Right ventricle myocardium superior (tissue), 1 donor: ENCODE results near the gene ZFP36. TPM values are rescaled to one million over a fixed set of nuclear protein-coding genes. Genes with fewer than 3 reads are reported as not detected.
A peak's percentile ranks its signal among the peaks of the same experiment; 100 is the strongest.

Experiments
- ATAC-seq: fragments of 200-7000 bp; cut with Tn5 transposase; one replicate; pipeline ENCODE4 v1.9.1; 2020; ENCODE audit warnings: mild to moderate bottlenecking; ENCODE audit not compliant: poor library complexity
- DNase-seq: peaks from one replicate; pipeline ENCODE4 v3.0.0-alpha.2; 2020
- intact Hi-C: fragments of 100-400 bp; cut with DNase I; formaldehyde crosslinking; loops from one replicate; pipeline ENCODE4 v1.11.2; 2022
- total RNA-seq: library from RNA; stranded (reverse); fragmentation: NEBNext Ultra II Directional; extraction: Animal tissue kit (Norgen Biotek cat#: 25700); gene quantifications from one replicate; pipeline ENCODE4 v1.2.1, GENCODE V29; 2021
- donor health status: DM: no; HTN: yes; CAD: no; lungs with severe emphysema.

Gene ZFP36
- total RNA-seq, 1 donor from 2014 or later = 44.9 TPM

- ATAC-seq = peak; percentile 52
- intact Hi-C loops = no loop called here
- peak; percentile 96 for DNase-seq
Observed at GRCh38 chr19:39402346-39403300, 4.0 kb upstream of the ZFP36 start.

GRCh38 chr19:39403331-39404312, 3.0 kb upstream of the ZFP36 start:
- intact Hi-C loops = no loop called here
- peak; percentile 55 for ATAC-seq
- peak; percentile 99 for DNase-seq

GRCh38 chr19:39405261-39405957, 1.2 kb upstream of the ZFP36 start:
- DNase-seq (peak; percentile 37), ATAC-seq (no peak)
- intact Hi-C loops = no loop called here

GRCh38 chr19:39405958-39406655, 540 bp upstream of the ZFP36 start:
- peak; percentile 40 for DNase-seq
- intact Hi-C loops = no loop called here
- peak; percentile 0 for ATAC-seq

DNA sequence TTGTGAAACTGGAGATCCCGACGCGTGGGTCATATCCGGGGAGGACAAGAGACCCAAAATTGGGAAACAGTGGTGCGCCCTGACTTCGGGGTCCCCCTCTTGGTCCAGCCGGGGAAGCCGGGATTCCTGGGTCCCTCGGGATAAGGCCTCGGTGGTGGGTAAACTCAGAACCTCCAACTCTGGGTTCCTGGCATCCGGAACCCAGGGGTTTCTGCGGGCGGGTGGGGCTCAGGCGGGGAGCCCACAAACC, 688 bp downstream of the ZFP36 start:
- ATAC-seq (no peak), DNase-seq (no peak)
- intact Hi-C loops = no loop called here

- intact Hi-C loops = no loop called here
- DNase-seq (peak; percentile 67), ATAC-seq (no peak)
Observed at GRCh38 chr19:39407660-39408391, 1.2 kb downstream of the ZFP36 start.

DNA sequence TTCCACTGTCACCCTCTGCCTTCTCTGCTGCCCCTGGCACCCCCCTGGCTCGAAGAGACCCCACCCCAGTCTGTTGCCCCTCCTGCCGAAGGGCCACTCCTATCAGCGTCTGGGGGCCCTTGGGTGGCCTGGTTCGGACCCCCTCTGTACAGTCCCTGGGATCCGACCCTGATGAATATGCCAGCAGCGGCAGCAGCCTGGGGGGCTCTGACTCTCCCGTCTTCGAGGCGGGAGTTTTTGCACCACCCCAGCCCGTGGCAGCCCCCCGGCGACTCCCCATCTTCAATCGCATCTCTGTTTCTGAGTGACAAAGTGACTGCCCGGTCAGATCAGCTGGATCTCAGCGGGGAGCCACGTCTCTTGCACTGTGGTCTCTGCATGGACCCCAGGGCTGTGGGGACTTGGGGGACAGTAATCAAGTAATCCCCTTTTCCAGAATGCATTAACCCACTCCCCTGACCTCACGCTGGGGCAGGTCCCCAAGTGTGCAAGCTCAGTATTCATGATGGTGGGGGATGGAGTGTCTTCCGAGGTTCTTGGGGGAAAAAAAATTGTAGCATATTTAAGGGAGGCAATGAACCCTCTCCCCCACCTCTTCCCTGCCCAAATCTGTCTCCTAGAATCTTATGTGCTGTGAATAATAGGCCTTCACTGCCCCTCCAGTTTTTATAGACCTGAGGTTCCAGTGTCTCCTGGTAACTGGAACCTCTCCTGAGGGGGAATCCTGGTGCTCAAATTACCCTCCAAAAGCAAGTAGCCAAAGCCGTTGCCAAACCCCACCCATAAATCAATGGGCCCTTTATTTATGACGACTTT, 2.0 kb downstream of the ZFP36 start:
- DNase-seq = peak; percentile 50
- intact Hi-C loops = no loop called here
- no peak for ATAC-seq

DNA sequence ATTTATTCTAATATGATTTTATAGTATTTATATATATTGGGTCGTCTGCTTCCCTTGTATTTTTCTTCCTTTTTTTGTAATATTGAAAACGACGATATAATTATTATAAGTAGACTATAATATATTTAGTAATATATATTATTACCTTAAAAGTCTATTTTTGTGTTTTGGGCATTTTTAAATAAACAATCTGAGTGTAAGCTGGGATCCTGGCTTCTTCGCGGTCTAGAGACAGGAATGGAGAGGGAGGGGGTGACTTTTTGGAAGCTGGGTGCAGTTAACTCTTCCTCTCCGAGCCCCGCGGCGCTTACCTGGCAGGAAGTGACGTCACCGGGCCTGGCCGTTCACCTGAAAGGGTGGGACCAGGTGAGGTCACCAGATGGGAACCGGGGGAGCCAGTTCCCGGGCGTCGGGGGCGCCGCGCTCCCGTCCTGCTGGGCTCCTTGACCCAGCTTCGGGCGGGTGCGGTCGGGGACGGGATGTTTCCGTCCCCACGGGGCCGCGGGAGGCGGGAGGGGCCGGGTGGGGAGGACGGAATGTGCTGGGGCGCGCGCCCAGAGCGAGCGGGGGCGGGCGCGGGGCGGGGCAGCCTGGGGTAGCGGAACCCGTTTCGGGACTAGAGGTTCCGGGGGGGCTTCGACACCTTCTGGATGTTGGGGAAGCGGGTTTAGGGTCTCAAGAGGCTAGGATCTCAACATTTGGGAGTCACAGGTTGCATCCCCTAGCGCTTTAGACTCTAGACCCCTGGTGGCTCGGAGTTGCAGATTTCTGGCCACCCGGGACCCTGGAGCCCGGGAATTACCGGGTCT, 2.8 kb downstream of the ZFP36 start:
- intact Hi-C loops = no loop called here
- ATAC-seq (peak; percentile 49), DNase-seq (peak; percentile 95)

DNA sequence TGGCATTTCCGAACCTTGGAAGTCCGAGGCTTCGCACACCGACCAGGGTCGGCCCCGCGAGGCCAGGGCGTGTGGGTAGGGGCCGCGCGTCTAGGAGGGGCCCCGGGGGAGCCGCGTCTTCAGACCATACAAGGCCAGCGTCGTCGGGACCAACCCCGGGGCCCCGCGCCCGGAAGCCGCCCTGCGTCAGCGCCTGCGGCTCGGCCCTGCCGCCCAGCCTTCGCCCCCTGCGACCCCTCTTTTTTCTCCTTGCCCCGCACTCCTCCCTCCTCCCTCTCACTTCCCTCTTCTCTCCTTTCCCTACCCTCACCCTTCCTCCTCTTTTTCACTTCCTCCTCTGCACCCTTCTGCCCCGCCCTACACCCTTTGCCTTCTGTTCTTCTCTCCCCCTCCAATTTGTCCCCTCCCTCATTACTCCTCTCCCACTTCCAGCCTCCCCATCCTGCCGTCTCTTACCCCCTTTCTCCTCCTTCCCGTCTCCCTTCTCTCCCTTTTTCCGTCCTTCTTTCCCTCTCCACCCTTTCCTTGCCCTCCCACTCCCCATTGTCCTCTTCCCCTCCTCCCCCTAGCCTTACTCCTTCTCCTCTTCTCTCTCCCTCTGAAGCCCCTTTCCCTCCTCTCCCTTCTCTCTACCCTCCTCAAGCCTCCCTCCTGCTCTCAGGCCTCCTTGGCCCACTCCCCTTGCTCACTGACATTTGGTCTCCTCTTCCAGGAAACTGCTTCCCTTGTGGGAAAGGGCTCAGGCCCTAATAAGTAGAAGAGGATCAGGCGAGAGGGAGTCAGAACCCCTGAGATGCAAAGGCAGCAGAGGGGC, 3.6 kb downstream of the ZFP36 start:
- peak; percentile 31 for ATAC-seq
- intact Hi-C loops = no loop called here
- DNase-seq = peak; percentile 92

DNA sequence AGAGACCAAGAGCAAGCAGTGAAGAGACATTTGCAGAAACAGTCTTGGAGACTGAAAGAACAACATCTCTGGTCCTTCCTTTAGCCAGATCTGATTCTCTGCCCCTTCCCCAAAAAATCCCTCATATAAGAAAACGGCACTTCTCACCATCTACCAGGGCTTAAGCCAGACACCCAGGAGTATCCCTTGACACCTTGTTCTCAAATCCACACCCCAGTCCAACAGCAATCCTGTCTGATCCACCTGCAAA, 4.1 kb downstream of the ZFP36 start:
- intact Hi-C loops = no loop called here
- no peak for DNase-seq
- no peak for ATAC-seq

DNA sequence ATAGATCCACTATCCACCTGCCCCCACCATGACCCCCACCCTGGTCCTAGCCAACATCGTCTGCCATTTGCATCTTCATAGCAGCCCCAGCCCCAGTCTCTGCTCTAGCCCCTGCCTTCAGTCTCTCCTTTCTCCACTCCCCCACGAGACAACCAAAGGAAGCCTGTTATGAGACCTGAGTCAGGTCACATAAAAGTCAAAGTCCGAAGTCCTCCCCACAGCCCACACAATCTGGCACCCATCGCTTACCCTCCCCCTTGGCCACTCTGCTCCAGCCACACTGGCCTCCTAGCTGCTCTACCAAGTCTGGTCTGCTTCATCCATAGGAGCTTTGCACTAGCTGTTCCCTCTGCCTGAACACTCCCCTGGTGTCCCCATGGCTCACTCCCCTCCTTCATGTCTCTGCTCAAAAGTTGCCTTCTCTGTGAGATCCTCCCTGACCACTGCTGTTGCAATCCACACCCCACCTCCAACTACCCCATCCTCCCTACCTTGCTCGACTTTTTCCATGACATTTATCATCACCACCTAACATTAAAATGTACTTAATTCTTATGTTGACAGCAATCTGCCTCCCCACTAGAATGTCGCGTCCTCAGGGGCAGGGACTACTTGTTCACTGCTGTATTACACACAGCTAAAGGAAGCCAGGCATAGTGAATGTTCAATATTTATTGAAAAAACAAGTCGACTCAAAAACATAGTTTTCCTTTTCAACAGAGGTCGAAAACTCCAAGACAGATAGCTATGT, 4.6 kb downstream of the ZFP36 start:
- ATAC-seq (no peak), DNase-seq (peak; percentile 55)
- intact Hi-C loops = no loop called here

DNA sequence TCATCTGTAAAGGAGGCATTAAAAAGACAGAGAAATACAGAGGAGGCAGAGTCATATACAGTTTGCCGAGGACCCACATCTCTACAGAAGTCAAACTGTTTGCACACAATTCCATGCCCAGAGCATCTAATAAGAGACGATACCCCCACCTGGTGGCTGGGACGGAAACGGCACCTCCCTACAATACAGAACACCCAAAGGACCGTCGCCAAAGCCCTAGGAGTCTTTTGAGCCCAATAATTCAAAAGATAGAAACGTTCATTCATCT, 5.1 kb downstream of the ZFP36 start:
- peak; percentile 96 for DNase-seq
- ATAC-seq = peak; percentile 44
- intact Hi-C loops = no loop called here

GRCh38 chr19:39412100-39412866, 5.6 kb downstream of the ZFP36 start, which contains the start of gene PLEKHG2:
TSS of gene PLEKHG2 (plus strand) at chr19:39412669. CDS start at chr19:39414087, 1,418 bp downstream.
- intact Hi-C loops = no loop called here
- peak; percentile 97 for DNase-seq
- peak; percentile 60 for ATAC-seq

DNA sequence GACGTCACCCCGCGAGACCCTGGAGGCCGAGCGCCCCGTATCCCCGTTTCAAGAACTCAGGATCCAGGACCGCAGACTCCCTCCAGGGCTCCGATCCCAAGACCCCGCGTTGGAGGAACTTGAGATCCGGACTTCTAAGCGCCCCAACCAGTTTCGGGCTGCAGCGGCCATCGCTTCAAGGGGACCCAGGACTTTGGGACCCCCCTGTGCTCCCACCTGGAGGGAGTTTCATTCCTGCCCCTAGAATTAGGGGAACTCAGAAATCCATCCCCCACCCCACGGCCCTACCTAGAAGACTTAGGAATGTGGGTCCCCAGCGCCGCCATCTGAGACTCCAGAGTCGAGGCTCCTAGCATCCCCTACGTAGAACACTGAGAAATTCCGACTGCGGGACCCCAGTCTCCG, 6.2 kb downstream of the ZFP36 start:
- intact Hi-C loops = no loop called here
- no peak for DNase-seq
- ATAC-seq = no peak
